SK-N-SH treated with all-trans-retinoic acid at 6 μM for 48 hours (cell line): Measurements from ENCODE around the gene FBH1.

Experiments
- ARNTL ChIP-seq: fragments of 450-650 bp; formaldehyde crosslinking; IDR thresholded peaks from 2 replicates; pipeline ENCODE4 v1.5.0; 2020; ENCODE audit warnings: low read depth, mild to moderate bottlenecking, moderate library complexity, borderline replicate concordance
- BACH2 ChIP-seq: fragments of 250-450 bp; sonication (Bioruptor Pico); IDR thresholded peaks from 2 replicates; pipeline ENCODE4 v1.9.0; 2021; ENCODE audit warnings: mild to moderate bottlenecking, borderline replicate concordance
- CSDC2 ChIP-seq: fragments of 250-450 bp; sonication (Bioruptor Pico); IDR thresholded peaks from 2 replicates; pipeline ENCODE4 v1.5.0; 2020; ENCODE audit warnings: mild to moderate bottlenecking, moderate library complexity
- RARB ChIP-seq: fragments of 250-450 bp; sonication (Bioruptor Pico); IDR thresholded peaks from 2 replicates; pipeline ENCODE4 v1.8.0; 2021; ENCODE audit warnings: mild to moderate bottlenecking, moderate library complexity
- ZFP3 ChIP-seq: fragments of 250-450 bp; sonication (Bioruptor Pico); IDR thresholded peaks from 2 replicates; pipeline ENCODE4 v1.5.0; 2020; ENCODE audit warnings: mild to moderate bottlenecking, moderate library complexity
- ZFP30 ChIP-seq: fragments of 450-650 bp; formaldehyde crosslinking; IDR thresholded peaks from 2 replicates; pipeline ENCODE4 v1.5.0; 2022; ENCODE audit warnings: mild to moderate bottlenecking, moderate library complexity
- ZNF8 ChIP-seq: fragments of 450-650 bp; formaldehyde crosslinking; IDR thresholded peaks from 2 replicates; pipeline ENCODE4 v1.5.0; 2020; ENCODE audit warnings: mild to moderate bottlenecking, moderate library complexity
- TF ChIP-seq, protein P1 (sequence below): fragments of 250-450 bp; sonication (Bioruptor Pico); IDR thresholded peaks from 2 replicates; pipeline ENCODE4 v1.5.0; 2020; ENCODE audit warnings: mild to moderate bottlenecking, moderate library complexity
- TF ChIP-seq, protein P2 (sequence below): fragments of 250-450 bp; sonication (Bioruptor Pico); IDR thresholded peaks from 2 replicates; pipeline ENCODE4 v1.5.1; 2020; ENCODE audit warnings: low read depth, mild to moderate bottlenecking, moderate library complexity
- TF ChIP-seq, protein P3 (sequence below): fragments of 250-450 bp; sonication (Bioruptor Pico); IDR thresholded peaks from 2 replicates; pipeline ENCODE4 v1.8.0; 2020; ENCODE audit warnings: mild to moderate bottlenecking, moderate library complexity, borderline replicate concordance

DNA sequence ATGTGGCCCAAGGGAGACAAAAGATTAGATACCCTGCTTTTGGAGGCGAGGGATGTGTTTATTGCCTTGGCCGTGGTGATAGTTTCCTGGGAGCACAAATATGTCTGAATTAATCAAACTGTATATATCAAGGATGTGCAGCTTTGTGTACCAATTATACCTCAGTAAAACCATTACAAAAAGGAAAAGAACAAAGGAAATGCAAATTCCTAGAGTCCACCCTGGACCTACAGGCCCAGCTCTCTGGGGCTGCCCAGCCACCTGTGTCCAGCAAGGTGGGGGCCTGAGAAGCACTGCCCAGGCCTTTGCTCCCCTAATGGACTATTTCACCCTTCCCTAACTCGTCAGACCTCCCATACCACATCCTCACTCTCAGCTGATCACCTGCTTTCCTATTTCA, 20.9 kb upstream of the FBH1 start:
- TF ChIP-seq, protein P1, sequence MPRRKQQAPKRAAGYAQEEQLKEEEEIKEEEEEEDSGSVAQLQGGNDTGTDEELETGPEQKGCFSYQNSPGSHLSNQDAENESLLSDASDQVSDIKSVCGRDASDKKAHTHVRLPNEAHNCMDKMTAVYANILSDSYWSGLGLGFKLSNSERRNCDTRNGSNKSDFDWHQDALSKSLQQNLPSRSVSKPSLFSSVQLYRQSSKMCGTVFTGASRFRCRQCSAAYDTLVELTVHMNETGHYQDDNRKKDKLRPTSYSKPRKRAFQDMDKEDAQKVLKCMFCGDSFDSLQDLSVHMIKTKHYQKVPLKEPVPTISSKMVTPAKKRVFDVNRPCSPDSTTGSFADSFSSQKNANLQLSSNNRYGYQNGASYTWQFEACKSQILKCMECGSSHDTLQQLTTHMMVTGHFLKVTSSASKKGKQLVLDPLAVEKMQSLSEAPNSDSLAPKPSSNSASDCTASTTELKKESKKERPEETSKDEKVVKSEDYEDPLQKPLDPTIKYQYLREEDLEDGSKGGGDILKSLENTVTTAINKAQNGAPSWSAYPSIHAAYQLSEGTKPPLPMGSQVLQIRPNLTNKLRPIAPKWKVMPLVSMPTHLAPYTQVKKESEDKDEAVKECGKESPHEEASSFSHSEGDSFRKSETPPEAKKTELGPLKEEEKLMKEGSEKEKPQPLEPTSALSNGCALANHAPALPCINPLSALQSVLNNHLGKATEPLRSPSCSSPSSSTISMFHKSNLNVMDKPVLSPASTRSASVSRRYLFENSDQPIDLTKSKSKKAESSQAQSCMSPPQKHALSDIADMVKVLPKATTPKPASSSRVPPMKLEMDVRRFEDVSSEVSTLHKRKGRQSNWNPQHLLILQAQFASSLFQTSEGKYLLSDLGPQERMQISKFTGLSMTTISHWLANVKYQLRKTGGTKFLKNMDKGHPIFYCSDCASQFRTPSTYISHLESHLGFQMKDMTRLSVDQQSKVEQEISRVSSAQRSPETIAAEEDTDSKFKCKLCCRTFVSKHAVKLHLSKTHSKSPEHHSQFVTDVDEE (CRISPR knock-in tag), result no peak
- TF ChIP-seq ZNF8 (no peak), ZFP30 (CRISPR knock-in tag) (no peak), ARNTL (no peak), RARB (CRISPR knock-in tag) (no peak), BACH2 (CRISPR knock-in tag) (no peak), ZFP3 (CRISPR knock-in tag) (no peak), CSDC2 (no peak)
- TF ChIP-seq, protein P2, sequence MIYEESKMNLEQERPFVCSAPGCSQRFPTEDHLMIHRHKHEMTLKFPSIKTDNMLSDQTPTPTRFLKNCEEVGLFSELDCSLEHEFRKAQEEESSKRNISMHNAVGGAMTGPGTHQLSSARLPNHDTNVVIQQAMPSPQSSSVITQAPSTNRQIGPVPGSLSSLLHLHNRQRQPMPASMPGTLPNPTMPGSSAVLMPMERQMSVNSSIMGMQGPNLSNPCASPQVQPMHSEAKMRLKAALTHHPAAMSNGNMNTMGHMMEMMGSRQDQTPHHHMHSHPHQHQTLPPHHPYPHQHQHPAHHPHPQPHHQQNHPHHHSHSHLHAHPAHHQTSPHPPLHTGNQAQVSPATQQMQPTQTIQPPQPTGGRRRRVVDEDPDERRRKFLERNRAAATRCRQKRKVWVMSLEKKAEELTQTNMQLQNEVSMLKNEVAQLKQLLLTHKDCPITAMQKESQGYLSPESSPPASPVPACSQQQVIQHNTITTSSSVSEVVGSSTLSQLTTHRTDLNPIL, result no peak
- TF ChIP-seq, protein P3, sequence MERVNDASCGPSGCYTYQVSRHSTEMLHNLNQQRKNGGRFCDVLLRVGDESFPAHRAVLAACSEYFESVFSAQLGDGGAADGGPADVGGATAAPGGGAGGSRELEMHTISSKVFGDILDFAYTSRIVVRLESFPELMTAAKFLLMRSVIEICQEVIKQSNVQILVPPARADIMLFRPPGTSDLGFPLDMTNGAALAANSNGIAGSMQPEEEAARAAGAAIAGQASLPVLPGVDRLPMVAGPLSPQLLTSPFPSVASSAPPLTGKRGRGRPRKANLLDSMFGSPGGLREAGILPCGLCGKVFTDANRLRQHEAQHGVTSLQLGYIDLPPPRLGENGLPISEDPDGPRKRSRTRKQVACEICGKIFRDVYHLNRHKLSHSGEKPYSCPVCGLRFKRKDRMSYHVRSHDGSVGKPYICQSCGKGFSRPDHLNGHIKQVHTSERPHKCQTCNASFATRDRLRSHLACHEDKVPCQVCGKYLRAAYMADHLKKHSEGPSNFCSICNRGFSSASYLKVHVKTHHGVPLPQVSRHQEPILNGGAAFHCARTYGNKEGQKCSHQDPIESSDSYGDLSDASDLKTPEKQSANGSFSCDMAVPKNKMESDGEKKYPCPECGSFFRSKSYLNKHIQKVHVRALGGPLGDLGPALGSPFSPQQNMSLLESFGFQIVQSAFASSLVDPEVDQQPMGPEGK (CRISPR knock-in tag), result no peak
